Measurements from ENCODE around the gene NDUFA1.
"Not testable (repeated sequence)": the region's sequence is repeated elsewhere in the genome, so short reads cannot be mapped to it uniquely, and the experiment has no call there.

Gene NDUFA1

DNA sequence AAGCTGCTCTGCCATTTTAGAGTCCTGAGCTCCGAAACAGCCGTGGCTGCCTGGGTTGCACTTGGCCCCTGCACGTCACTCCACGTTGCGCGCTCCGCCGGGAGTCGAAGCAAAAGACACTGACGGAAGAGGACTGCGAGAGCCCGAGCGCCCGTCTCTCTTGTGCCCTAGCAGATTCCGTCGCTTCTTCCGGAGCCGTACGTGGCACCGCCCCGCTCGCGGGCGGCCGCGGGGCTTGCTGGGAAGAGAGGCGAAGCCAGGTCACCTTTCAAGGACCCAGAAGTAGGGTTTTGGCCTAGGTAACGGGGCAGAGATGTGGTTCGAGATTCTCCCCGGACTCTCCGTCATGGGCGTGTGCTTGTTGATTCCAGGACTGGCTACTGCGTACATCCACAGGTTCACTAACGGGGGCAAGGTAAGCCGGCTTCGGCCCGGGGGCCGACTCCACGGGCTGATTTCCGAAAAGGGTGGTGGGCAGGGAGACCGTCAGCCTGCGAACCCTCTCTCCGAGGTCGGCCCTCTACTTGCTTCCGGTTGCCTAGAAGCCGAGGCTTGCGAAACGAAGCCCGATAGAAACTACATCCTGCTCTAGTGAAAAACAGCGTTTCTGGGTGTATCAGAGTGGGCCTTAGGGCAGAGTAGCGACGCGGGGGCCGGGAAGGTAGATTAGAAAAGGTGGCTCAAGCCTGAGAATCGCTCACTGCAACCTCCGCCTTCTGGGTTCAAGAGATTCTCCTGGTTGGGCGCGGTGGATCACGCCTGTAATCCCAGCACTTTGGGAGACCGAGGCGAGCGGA is at the start of gene NDUFA1, which contains the start of gene RNF113A:
Gene NDUFA1, plus strand, starts transcription at position 234 of the 797 bp plus-strand sequence. Its CDS starts 80 bp downstream, at position 314.
Gene RNF113A, minus strand, starts transcription at position 135 of the 797 bp plus-strand sequence. Its CDS starts 120 bp downstream, at position 15.
- DNase-seq, result peak; percentile 83

DNA sequence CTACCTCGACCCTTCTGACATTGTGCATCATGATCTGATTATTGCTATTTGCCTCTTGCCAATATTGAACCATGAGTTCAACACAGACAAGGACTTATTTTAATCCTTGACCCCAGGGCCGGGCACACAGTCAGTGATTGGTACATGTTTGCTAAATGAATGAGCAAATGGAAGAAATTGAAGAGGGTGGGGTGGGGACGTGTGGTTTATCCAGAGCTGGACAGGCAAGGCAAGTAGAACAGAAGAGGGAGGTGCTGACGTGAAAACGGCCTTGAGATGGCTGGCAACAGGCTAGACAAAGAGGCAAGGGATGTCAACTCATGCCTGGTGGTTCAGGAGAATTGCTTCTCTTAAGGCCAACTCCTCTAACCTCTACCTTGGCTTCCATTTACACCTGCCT is 47.4 kb upstream of the NDUFA1 start:
- not testable (repeated sequence) for DNase-seq

DNA sequence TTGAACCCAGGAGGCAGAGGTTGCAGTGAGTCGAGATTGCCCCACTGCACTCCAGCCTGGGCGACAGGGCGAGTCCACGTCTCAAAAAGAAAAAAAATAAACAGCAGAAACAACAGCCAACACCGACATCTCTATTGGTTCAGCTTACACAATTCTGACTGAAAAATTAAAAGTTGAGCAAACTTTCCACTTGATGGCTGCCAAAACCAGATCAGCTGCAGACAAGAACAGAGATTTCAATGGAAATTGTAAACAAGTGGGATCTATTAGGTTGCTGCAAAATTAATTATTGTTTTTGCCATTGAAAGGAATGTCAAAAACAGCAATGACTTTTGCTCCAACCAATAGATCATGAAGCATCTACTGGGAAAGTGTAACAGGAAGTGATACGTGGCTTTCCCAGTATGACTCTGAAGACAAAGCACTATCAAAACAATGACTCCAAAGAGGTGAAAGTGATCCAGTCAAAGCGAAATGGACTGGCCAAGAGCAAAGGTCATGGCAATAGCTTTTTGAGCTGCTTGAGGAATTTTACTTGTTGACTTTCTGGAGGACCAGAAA is 45.2 kb upstream of the NDUFA1 start:
- peak; percentile 37 for DNase-seq

DNA sequence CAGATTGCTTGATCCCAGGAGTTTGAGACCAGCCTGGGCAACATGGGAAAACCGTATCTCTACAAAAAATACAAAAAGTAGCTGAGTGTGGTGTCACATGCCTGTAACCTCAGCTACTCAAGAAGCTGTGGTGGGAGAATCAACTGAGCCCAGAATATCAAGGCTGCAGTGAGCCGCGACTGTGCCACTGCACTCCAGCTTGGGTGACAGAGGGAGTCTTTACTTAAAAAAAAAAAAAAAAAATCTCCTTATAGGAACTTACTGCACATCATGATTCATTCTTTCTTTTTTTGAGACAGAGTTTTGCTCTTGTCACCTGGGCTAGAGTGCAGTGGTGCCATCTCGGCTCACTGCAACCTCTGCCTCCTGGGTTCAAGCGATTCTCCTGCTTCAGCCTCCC is 43.2 kb upstream of the NDUFA1 start:
- DNase-seq, result no peak

DNA sequence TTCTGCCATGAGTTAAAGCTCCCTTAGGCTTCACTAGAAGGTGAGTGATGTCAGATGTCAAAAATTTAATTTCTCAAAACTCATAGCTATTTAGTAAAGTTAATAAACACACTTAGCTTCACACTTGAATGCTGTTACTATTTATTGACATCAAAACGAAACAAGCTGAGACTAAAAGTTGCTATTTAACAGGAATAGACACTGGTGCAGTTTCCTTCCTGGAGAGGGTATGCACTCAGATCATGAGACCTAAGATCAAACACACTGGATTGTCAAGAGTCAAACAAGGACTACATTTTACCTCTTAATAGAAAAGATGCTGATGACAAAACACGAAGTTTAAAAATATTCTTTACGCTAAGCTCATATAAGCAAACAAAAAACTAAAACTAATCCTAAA is 37.7 kb upstream of the NDUFA1 start:
- DNase-seq, result no peak

DNA sequence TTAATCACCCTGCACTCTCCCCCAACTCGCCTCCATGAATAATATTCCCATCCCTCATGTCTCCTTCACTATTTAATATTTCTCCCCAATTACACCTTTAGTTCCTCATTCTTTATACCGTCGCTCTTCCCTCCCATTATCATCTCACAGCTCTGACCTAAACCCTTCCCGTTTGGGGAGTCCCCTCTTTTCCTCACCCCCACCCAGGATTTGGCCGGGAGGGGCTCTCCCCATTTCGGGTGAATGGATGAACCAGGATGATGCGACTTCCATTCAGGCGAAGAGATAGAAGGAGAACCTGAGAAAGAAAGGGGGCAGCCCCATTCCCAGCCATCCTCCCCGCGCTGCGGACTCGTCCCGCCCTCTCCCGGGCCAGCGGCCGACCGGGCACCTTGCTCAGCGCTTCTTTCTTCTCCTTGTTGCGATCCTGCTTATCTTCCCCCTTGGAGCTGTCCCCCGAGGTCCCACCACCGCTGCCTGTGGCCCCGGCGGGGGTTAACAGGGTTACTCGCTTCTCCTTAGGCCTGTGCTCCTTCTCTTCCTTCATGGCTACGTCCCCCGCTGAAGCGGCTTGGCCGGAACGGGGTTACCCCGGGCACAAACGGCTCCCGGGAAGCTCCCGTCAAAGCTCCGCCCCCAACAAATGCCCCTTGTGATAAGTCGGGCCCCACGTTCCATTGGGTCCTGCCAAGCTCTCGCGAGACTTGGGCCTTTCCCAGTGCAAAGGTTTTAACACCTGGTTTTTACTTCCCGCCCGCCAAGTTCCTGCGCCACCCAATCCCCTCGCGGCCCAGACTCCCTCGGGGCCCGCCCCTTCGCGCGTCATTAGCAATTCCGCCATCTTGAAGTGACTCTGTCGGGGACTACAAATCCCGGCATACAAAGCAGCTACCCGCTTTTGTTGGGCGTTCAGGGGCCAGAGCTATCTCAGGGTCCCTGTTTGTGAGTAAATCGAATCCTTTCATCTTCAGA is 19.0 kb upstream of the NDUFA1 start, which contains the start of gene UPF3B:
Gene UPF3B, minus strand, starts transcription at position 582 of the 972 bp plus-strand sequence. Its CDS starts 35 bp downstream, at position 547.
- DNase-seq, result peak; percentile 98

DNA sequence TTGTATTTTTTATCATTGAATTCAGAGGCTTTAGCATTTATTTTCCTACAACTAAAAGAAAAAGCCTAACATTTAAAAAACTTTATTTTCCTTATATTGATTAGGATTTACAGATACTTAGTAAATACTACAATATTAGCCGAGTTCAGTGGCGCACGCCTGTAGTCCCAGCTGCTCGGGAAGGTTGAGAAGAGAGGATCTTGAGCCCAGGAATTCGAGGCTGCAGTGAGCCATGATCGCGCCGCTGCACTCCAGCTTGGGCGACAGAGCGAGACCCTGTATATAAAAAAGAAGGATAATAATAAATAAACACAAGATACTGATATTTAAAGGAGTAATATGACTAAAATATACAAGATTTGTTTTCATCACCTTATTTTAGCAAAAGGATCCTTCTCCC is 18.2 kb upstream of the NDUFA1 start:
- DNase-seq, result no peak

DNA sequence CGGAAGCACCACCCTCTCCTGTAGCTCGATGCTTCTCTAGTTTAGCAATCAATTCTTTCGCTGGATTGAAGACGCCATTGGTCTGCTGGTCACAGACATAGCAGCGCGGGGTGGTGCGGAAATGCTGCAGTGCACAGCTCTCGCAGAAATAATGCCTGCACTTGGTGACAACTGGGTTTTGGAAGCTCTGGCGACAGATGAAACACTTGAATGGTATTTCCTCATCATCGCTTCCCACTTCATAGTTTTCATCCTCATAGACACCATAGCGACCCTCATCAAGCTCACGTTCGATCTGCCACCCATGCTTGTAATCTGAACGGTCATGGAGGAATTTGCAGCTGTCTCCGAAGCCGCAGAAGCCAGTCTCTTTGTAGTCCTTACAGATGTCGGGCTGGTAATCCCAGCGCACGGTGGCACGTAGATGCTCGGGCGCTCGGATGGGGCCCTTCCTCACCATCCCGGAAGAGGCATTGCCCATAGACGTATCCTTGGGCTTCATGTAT is 953 bp upstream of the NDUFA1 start:
- peak; percentile 39 for DNase-seq

DNA sequence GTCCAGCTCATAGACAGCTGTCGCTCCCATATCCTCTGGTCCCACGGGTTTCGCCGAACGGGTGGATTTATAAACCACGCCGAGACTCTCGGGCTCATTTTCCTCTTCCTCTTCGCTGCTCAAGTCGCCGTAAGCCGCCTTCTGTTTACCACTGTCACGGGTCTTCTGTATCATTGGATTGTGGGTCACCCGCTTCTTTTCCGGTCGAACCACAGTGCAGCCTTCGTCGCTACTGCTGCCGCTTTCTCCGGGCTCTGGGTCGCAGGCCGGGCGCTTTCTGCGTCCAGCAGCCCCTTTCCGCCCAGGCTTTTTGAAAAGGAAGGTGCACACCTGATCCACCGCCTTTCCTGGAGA is 410 bp upstream of the NDUFA1 start:
- no peak for DNase-seq

DNA sequence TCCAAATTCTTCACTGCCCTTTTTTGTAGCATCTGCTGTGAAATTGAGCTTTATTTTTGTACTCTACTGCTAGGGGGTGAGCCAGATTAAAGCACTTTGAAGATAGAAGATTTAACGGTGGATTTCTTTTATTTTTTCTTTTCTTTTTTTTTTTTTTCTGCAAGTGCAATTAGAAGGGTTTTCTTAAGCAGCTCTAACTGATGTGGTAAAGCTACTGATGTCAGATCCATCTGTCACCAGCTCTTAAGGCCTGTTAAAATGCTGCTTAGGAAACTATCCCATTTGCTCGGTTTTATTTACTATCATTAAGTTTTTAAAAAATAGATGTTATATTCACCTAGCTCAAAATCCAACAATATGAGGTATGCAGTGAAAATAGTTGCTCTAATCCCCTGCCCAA is 7.1 kb downstream of the NDUFA1 start:
- no peak for DNase-seq

DNA sequence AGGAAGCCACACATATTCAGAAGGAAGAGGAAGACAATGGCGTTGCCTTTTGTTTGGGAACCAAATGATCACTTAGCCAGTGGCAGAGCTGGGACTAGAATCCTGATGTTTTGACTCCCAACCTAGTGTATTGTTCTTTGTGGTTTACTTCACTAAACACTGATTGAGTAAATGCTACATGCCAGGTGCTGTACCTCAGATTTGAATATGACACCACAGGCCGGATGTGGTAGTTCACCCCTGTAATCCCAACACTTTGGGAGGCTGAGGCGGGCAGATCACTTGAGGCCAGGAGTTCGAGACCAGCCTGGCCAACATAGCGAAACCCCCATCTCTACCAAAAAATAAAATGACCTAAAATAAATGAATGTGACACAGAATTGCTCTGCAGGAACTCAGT is 8.4 kb downstream of the NDUFA1 start:
- DNase-seq, result no peak

DNA sequence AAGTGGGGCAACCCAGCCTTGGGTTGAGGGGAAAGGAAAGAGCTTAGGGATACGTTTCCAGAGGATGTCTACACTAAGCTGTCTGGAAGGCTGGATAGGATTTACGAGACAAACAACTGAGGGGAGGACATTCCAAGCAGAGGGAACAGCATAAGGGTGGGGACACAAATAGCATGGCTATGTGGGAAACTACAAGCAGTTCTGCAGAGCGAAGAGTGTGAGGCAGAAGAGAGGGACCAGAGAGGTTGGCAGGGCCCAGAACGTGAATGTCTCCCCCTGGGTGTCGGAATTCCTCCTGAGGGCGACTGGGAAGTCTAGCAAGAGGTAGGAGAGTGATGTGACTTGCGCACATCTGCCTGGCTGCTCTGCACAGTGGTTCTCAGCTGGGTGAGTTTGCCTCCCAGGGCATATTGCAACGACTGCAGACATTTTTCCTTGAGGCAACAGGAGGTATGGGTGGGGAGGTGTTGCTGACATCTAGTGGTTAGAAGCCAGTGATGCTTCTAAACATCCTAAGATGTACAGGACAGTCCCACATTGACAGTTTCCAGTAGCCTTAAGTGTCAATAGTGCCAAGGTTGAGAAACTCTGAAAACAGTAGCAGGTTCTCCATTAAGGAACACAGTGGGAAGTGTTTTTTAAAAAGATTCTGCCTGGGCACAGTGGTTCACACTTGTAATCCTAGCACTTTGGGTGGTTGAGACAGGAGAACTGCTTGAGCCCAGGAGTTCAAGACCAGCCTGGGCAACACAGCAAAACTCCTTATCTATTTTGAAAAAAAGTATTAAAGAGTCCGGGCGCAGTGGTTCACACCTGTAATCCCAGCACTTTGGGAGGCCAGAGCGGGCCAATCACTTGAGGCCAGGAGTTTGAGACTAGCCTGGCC is 9.2 kb downstream of the NDUFA1 start:
- peak; percentile 56 for DNase-seq

DNA sequence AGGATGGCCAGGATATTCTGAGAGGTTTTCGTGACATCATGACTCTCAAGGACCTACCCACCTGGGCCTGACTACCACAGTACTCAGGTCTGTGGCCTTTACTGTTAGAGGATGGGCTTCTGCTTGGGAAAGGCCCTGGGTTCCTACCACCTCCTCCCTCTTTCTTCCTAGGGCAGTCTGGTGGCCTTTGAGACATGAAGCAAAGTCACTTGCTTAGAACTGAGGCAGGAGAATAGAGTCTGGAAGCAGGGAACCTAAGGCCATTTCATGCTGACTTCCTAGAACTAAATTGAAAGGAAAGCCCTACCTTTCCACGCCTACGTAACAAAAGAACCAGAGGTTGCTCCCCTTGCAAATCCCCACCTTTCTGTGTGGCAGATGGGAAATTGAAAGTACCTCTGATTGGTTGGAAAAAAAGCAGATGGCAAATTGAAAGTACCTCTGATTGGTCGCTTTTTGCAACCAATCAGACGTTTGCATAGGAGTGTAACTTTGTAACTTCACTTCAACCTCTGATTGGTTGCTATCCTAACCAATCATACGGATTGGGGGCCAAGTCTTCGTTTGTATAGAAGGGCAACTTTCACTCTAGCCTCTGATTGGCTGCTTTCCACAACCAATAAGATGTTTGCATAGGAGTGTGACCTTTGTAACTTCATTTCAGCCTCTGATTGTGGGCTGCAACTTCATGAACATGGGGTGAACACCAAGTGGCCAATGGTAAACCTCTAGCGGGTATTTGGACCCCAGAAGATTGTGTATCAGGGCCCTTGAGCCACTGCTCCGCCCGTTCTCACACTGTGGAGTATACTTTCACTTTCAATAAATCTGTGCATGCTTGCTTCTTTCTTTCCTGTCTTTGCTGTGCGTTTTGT is 14.2 kb downstream of the NDUFA1 start:
- DNase-seq, result peak; percentile 45

DNA sequence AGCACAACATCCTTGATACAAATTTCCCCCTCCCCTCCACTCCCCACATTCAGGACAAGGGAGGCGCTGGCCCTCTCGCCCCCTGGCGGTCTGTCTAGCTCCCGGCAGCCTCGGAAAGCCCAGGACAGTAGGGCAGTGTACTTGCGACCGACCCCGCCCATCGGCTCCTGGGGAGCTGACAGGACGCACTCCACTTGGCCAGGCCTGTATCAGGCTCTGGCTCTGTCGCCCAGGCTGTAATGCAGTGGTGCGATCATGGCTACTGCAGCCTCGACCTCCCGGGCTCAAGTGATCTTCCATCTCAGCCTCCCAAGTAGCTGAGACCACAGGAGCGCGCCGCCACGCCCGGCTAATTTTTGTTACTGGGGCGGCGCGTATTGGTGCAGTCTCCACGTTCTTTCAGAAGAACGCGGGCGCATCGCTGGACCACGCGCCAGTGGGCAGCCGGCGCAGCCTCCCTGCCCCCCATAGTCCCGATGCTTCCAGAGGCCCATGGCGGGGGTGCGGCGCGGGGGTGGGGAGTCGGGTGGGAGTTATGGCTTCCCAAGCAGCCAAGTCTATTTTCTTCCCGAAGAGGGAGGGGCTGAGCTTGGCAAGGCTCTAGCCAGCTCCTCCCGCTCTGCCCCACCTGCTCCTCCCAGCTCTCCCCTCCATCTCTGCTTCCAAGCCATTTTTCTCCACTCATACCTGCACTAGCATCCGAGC is 16.2 kb downstream of the NDUFA1 start:
- DNase-seq, result peak; percentile 71

DNA sequence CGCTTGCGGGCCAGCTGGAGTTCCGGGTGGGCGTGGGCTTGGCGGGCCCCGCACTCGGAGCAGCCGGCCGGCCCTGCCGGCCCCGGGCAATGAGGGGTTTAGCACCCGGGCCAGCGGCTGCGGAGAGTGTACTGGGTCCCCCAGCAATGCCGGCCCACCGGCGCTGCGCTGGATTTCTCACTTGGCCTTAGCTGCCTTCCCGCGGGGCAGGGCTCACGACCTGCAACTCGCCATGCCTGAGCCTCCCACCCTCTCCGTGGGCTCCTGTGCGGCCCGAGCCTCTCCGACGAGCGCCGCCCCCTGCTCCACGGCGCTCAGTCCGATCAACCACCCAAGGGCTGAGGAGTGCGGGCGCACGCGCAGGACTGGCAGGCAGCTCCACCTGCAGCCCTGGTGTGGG is 19.0 kb downstream of the NDUFA1 start:
- DNase-seq, result not testable (repeated sequence)

DNA sequence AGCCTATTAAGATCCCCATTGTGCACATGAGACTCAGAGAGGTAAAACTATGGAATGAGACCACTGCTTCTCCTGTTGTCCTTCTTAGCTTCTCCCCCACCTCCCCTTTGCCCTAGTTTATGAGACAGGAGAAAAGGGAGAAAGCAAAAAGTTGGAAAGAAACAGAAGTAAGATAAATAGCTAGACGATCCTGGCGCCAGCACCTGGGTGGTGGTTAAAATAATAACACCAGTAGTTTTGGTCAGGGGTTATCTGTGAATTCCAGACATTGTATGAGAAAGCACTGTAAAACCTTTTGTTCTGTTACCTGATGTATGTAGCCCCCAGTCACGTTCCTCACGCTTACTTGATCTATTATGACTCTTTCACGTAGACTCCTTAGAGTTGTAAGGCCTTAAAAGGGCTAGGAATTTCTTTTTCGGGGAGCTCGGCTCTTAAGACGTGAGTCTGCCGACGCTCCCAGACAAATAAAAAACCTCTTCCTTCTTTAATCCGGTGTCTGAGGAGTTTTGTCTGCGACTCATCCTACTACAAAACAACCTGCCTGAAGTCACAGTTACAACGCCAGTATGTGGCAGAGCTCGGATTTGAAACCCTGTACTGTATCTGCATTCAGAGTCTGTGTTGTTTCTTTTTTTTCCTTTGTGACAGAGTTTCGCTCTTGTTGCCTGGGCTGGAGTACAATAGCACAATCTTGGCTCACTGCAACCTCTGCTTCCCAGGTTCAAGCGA is 20.5 kb downstream of the NDUFA1 start:
- not testable (repeated sequence) for DNase-seq

DNA sequence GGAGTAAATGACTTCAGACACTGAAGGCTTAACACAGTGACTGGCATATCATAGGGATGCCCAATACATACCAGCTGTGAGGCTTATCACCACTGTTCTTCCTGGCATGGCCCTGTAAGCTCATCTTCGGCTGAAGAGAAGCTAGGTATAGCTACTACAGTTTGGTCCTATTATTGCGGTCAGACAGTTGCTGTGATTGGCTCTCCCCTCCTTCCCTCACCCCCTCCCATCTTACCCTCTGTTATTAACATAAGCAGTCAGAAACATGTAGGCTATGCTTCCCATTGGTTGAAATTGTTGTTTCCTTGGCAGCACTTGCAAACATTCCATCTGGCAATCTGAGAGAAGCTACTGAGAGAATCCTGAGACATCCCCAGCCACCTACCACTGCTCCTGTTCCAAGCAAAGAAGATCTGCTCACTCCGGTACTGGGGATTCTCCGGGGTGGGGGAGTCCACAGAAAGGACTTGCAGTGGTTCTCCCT is 24.3 kb downstream of the NDUFA1 start, which contains the start of gene AKAP14:
Gene AKAP14, plus strand, starts transcription at position 51 of the 484 bp plus-strand sequence. CDS start 7,331 bp downstream, outside the sequence.
- DNase-seq, result no peak

DNA sequence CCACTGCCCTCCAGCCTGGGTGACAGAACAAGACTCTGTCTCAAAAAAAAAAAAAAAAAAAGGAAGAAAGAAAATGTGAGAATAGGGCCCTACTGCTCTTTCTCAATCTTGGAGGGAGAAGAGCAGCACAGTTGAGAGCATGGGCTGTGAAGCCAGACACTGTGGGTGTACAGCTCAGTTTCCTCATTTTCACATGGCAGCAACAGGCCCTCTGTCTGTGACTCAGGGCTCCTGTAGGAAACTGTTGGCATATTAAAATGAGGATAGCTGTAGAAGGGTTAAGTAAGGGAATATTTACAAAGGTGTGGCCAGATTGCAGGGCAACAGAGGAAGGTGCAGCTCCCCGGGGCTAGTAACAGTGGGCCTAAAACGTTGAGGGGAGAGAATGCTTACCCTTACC is 27.5 kb downstream of the NDUFA1 start:
- no peak for DNase-seq

DNA sequence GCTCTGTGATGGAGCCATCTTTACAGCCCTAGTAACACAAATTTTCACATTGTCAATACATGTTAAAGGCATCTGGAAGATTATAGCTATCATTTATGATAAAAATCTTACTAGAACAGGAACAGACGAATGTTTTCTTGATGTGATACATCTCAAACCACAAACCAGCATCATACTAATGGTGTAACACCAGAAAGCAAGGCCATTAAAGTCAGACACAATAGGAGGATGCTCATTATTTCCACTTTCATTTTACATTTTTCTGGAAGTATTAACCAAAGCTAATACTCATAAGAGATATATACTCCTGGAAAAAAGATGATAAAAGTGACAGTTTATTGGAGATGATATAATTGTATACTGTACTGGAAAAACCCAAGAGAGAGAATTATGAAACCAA is 29.3 kb downstream of the NDUFA1 start:
- no peak for DNase-seq
